Neuronal stem cell (in vitro differentiated cells): Measurements from ENCODE around the gene HSFX3.
"Not testable (repeated sequence)": the region's sequence is repeated elsewhere in the genome, so short reads cannot be mapped to it uniquely, and the experiment has no call there.

Experiments
- DNase-seq: peaks from one replicate; pipeline ENCODE4 v3.0.0-alpha.2; 2013; ENCODE audit warnings: low spot score
- H2AFZ ChIP-seq: one replicate; pipeline ENCODE4 v1.6.1; 2013; ENCODE audit warnings: mild to moderate bottlenecking, low read length, inconsistent platforms
- H2AK5ac ChIP-seq: 2 replicates; pipeline ENCODE4 v1.6.1; 2013; ENCODE audit warnings: low read depth, mild to moderate bottlenecking, inconsistent platforms, low read length, moderate library complexity, mixed read lengths
- H2BK120ac ChIP-seq: 2 replicates; pipeline ENCODE4 v1.6.1; 2013; ENCODE audit warnings: low read depth, mild to moderate bottlenecking, inconsistent platforms, low read length, moderate library complexity, mixed read lengths
- H2BK12ac ChIP-seq: one replicate; pipeline ENCODE4 v1.6.1; 2013; ENCODE audit warnings: low read length, inconsistent platforms
- H2BK15ac ChIP-seq: 2 replicates; pipeline ENCODE4 v1.6.1; 2013; ENCODE audit warnings: mild to moderate bottlenecking, low read length, inconsistent platforms, mixed read lengths
- H2BK5ac ChIP-seq: one replicate; pipeline ENCODE4 v1.6.1; 2013; ENCODE audit warnings: inconsistent platforms, mild to moderate bottlenecking, low read length, moderate library complexity
- H3K14ac ChIP-seq: one replicate; pipeline ENCODE4 v1.6.1; 2013; ENCODE audit warnings: low read length, inconsistent platforms
- H3K18ac ChIP-seq: 2 replicates; pipeline ENCODE4 v1.6.1; 2013; ENCODE audit warnings: low read length, inconsistent platforms
- H3K23ac ChIP-seq: 2 replicates; pipeline ENCODE4 v1.6.1; 2013; ENCODE audit warnings: low read depth, mild to moderate bottlenecking, mixed read lengths, low read length, inconsistent platforms; ENCODE audit not compliant: poor library complexity
- H3K27ac ChIP-seq: replicated peaks from 3 replicates; pipeline ENCODE4 v1.5.1; 2013; ENCODE audit warnings: low read length, inconsistent platforms
- H3K27me3 ChIP-seq, 3 experiments: 2 replicates each; pipeline ENCODE4 v1.6.1; 2013; ENCODE audit warnings: low read length in 3 of 3, mild to moderate bottlenecking in 2 of 3, inconsistent platforms in 1 of 3, low read depth in 1 of 3, mixed read lengths in 1 of 3, moderate library complexity in 1 of 3; ENCODE audit not compliant: control insufficient read depth in 3 of 3, insufficient read depth in 3 of 3
- H3K36me3 ChIP-seq, 2 donors: replicated peaks in 1 of 2; 2 replicates each; pipeline ENCODE4 v1.6.1; 2013; ENCODE audit warnings: low read length in 2 of 2; ENCODE audit not compliant: control insufficient read depth in 2 of 2, insufficient read depth in 2 of 2
- H3K4ac ChIP-seq: 2 replicates; pipeline ENCODE4 v1.6.1; 2013; ENCODE audit warnings: inconsistent platforms, mild to moderate bottlenecking, low read length, moderate library complexity
- H3K4me1 ChIP-seq, 2 donors: 1 replicate in 1 of 2; 2 replicates in 1 of 2; pipeline ENCODE4 v1.6.1; 2013; ENCODE audit warnings: low read length in 2 of 2, low read depth in 1 of 2; ENCODE audit not compliant: control insufficient read depth in 2 of 2, insufficient read depth in 1 of 2
- H3K4me2 ChIP-seq: one replicate; pipeline ENCODE4 v1.6.1; 2013; ENCODE audit warnings: mild to moderate bottlenecking, low read length, inconsistent platforms; ENCODE audit not compliant: insufficient read depth, poor library complexity, severe bottlenecking
- H3K4me3 ChIP-seq, 2 donors: 2 replicates each; pipeline ENCODE4 v1.5.1; 2013; ENCODE audit warnings: low read length in 2 of 2, mild to moderate bottlenecking in 2 of 2, inconsistent platforms in 1 of 2, moderate library complexity in 1 of 2
- H3K79me1 ChIP-seq: one replicate; pipeline ENCODE4 v1.6.1; 2013; ENCODE audit warnings: low read depth, mild to moderate bottlenecking, inconsistent platforms, low read length, moderate library complexity
- H3K9ac ChIP-seq: one replicate; pipeline ENCODE4 v1.6.1; 2013; ENCODE audit warnings: mild to moderate bottlenecking, low read depth, low read length, inconsistent platforms; ENCODE audit not compliant: poor library complexity
- H3K9me3 ChIP-seq, 2 donors: replicated peaks in 1 of 2; 2 replicates each; pipeline versions ENCODE3 to v1.6.1; 2013; ENCODE audit warnings: low read length in 2 of 2, mild to moderate bottlenecking in 2 of 2, inconsistent platforms in 1 of 2, low read depth in 1 of 2, mixed read lengths in 1 of 2, moderate library complexity in 1 of 2; ENCODE audit not compliant: control insufficient read depth in 2 of 2, insufficient read depth in 1 of 2
- H4K8ac ChIP-seq: one replicate; pipeline ENCODE4 v1.6.1; 2013; ENCODE audit warnings: low read depth, mild to moderate bottlenecking, inconsistent platforms, low read length, moderate library complexity
- H4K91ac ChIP-seq: one replicate; pipeline ENCODE4 v1.6.1; 2013; ENCODE audit warnings: low read length, low read depth, mild to moderate bottlenecking, inconsistent platforms; ENCODE audit not compliant: poor library complexity
- WGBS, 2 donors: extraction: QIAGEN DNeasy Blood & Tissue Kit; methylation state at CpG; one replicate each; pipeline ENCODE4 v1.1.7; 2013; ENCODE audit warnings: missing lambda C conversion rate in 2 of 2, mixed read lengths in 1 of 2; ENCODE audit not compliant: insufficient read length in 2 of 2, insufficient replicate concordance in 1 of 2; ENCODE audit errors: extremely low coverage in 2 of 2; 5-methylcytosine and 5-hydroxymethylcytosine counted together

HSFX3 gene

GRCh38 chrX:149568701-149569296, 19.1 kb upstream of the HSFX3 start:
- Histone ChIP-seq H4K8ac (no peak overlapping the region), H3K27me3 (no peaks in the 10 kb centered on the region), H3K4me1 (peaks cover 0 to 4% of the 10 kb centered on the region in 2 donors), H2BK12ac (no peak overlapping the region), H3K18ac (no peak overlapping the region), H3K79me1 (no peaks in the 10 kb centered on the region), H3K4me2 (no peak overlapping the region), H2BK120ac (no peak overlapping the region), H2BK15ac (no peak overlapping the region), H3K9ac (no peak overlapping the region), H3K14ac (no peak overlapping the region), H3K4ac (no peak overlapping the region), H2AK5ac (no peak overlapping the region), H2BK5ac (no peak overlapping the region), H3K27ac (no peak overlapping the region), H4K91ac (no peak overlapping the region), H3K9me3 (no peaks in the 10 kb centered on the region), H3K23ac (no peak overlapping the region), H3K4me3 (no peak overlapping the region), H3K36me3 (no peaks in the 10 kb centered on the region), H2AFZ (no peak overlapping the region)
- DNase-seq = no peak
- WGBS, 2 donors = no CpG with 5 or more reads among the region's 5 CpGs

- Histone ChIP-seq H3K9ac (no peak overlapping the region), H3K9me3 (no peaks in the 10 kb centered on the region), H2BK120ac (no peak overlapping the region), H3K18ac (no peak overlapping the region), H3K36me3 (no peaks in the 10 kb centered on the region), H3K79me1 (no peaks in the 10 kb centered on the region), H3K27me3 (no peaks in the 10 kb centered on the region), H3K4me3 (no peak overlapping the region), H2AFZ (no peak overlapping the region), H2BK15ac (no peak overlapping the region), H3K14ac (no peak overlapping the region), H2BK5ac (no peak overlapping the region), H3K4ac (no peak overlapping the region), H3K23ac (no peak overlapping the region), H2AK5ac (no peak overlapping the region), H3K27ac (no peak overlapping the region), H3K4me1 (peaks cover 0 to 4% of the 10 kb centered on the region in 2 donors), H2BK12ac (no peak overlapping the region), H4K8ac (no peak overlapping the region), H4K91ac (no peak overlapping the region), H3K4me2 (no peak overlapping the region)
- WGBS, 2 donors = no CpG with 5 or more reads among the region's 7 CpGs
- DNase-seq = no peak
Measured at GRCh38 chrX:149567621-149568417, 18.1 kb upstream of the HSFX3 start.

- no peak overlapping the region for H3K4me3 ChIP-seq
- no peak overlapping the region for H4K91ac ChIP-seq
- no peak overlapping the region for H2BK15ac ChIP-seq
- no peak for DNase-seq
- no peak overlapping the region for H3K23ac ChIP-seq
- no peaks in the 10 kb centered on the region for H3K79me1 ChIP-seq
- H3K4me1 ChIP-seq = no peaks in the 10 kb centered on the region
- H3K36me3 ChIP-seq = no peaks in the 10 kb centered on the region
- no peak overlapping the region for H2BK5ac ChIP-seq
- no peak overlapping the region for H3K4ac ChIP-seq
- no peak overlapping the region for H3K27ac ChIP-seq
- no peaks in the 10 kb centered on the region for H3K27me3 ChIP-seq
- H3K9me3 ChIP-seq = no peaks in the 10 kb centered on the region
- H4K8ac ChIP-seq = no peak overlapping the region
- no peak overlapping the region for H2AFZ ChIP-seq
- no CpG with 5 or more reads among the region's 4 CpGs for WGBS, 2 donors
- H2AK5ac ChIP-seq = no peak overlapping the region
- no peak overlapping the region for H3K9ac ChIP-seq
- H2BK120ac ChIP-seq = no peak overlapping the region
- no peak overlapping the region for H3K4me2 ChIP-seq
- no peak overlapping the region for H3K14ac ChIP-seq
- H3K18ac ChIP-seq = no peak overlapping the region
- H2BK12ac ChIP-seq = no peak overlapping the region
Measured at GRCh38 chrX:149563359-149563758, 13.6 kb upstream of the HSFX3 start.

GRCh38 chrX:149555251-149555650, 5.5 kb upstream of the HSFX3 start:
- not testable (repeated sequence) for H3K79me1 ChIP-seq, H3K4me1 ChIP-seq
- WGBS, 2 donors = no CpG with 5 or more reads among the region's 4 CpGs

More at GRCh38 chrX:149555251-149555650, 5.5 kb upstream of the HSFX3 start:
- H3K18ac ChIP-seq, H3K4ac ChIP-seq, H3K27me3 ChIP-seq, H3K36me3 ChIP-seq, H2BK5ac ChIP-seq, DNase-seq, H3K4me3 ChIP-seq, H3K27ac ChIP-seq, H4K8ac ChIP-seq, H4K91ac ChIP-seq, H2AK5ac ChIP-seq, H3K9me3 ChIP-seq, H3K23ac ChIP-seq, H2BK120ac ChIP-seq, H3K14ac ChIP-seq, H2AFZ ChIP-seq, H2BK12ac ChIP-seq, H2BK15ac ChIP-seq, H3K9ac ChIP-seq, H3K4me2 ChIP-seq: not testable (repeated sequence)
